Measurements from ENCODE around the gene THOP1. TPM values are rescaled to one million over a fixed set of nuclear protein-coding genes. Genes with fewer than 3 reads are reported as not detected.

Gene THOP1
- total and polyA plus RNA-seq, 12 donors = 23.1 to 138 (median 46.2) TPM

GRCh38 chr19:2779121-2779740 is 6.1 kb upstream of the THOP1 start:
- Histone ChIP-seq H3K27ac (peak overlapping the region in 1 of 5 donors; percentile 19), H3K27me3 (no peaks in the 10 kb centered on the region), H3K9me3 (replicated peaks in 1 of 3) (no peaks in the 10 kb centered on the region), H3K4me1 (replicated peaks in 1 of 2) (peaks cover 20 to 51% of the 10 kb centered on the region in 2 donors), H3K4me3 (no peak overlapping the region), H3K36me3 (replicated peaks in 1 of 2) (no peaks in the 10 kb centered on the region)
- TF ChIP-seq POLR2A (IDR thresholded peaks at IDR 0.05) (no peak), CTCF (IDR thresholded peaks at IDR 0.05) (no peak)
- intact Hi-C loops (cut with DNase I) = no loop called here
- DNase-seq = no peak
- WGBS, 4 donors = 62 to 89% (median 80%) methylated on average over 6 to 14 of the region's 14 CpGs

- H3K27me3 ChIP-seq = no peaks in the 10 kb centered on the region
- no peaks in the 10 kb centered on the region for H3K9me3 ChIP-seq (replicated peaks in 1 of 3)
- intact Hi-C loops (cut with DNase I) = no loop called here
- no peak overlapping the region for H3K27ac ChIP-seq
- no peak for DNase-seq
- TF ChIP-seq CTCF (IDR thresholded peaks at IDR 0.05) = no peak
- no peak for TF ChIP-seq POLR2A (IDR thresholded peaks at IDR 0.05)
- H3K36me3 ChIP-seq (replicated peaks in 1 of 2) = no peaks in the 10 kb centered on the region
- WGBS, 4 donors = 88 to 91% (median 89%) methylated on average over 7 of the region's 7 CpGs
- peaks cover 24 to 51% of the 10 kb centered on the region in 2 donors for H3K4me1 ChIP-seq (replicated peaks in 1 of 2)
- no peak overlapping the region for H3K4me3 ChIP-seq
These were observed 5.0 kb upstream of the THOP1 start for GRCh38 chr19:2780284-2780683.

- TF ChIP-seq CTCF (IDR thresholded peaks at IDR 0.05) (no peak), POLR2A (IDR thresholded peaks at IDR 0.05) (no peak)
- WGBS, 4 donors = 0 to 4% (median 1%) methylated on average over 9 to 24 of the region's 24 CpGs
- Histone ChIP-seq H3K27me3 (no peaks in the 10 kb centered on the region), H3K4me1 (replicated peaks in 1 of 2) (peaks cover 31 to 60% of the 10 kb centered on the region in 2 donors), H3K9me3 (replicated peaks in 1 of 3) (no peaks in the 10 kb centered on the region), H3K27ac (peak overlapping the region in 4 of 5 donors; percentile 69 to 91 (median 86)), H3K36me3 (replicated peaks in 1 of 2) (no peaks in the 10 kb centered on the region), H3K4me3 (peak overlapping the region; percentile 37 to 96 (median 76))
- DNase-seq = peak in 1 of 7 donors; percentile 36
- intact Hi-C loops (cut with DNase I) = no loop called here
These were observed 2.9 kb upstream of the THOP1 start for GRCh38 chr19:2782329-2782935.

GRCh38 chr19:2782936-2783780 is 2.1 kb upstream of the THOP1 start, which contains the start of gene SGTA:
Gene SGTA (minus strand): TSS chr19:2783273. CDS start chr19:2769068, 14,205 bp downstream.
- intact Hi-C loops (cut with DNase I) = no loop called here
- H3K9me3 ChIP-seq (replicated peaks in 1 of 3) = no peaks in the 10 kb centered on the region
- no peaks in the 10 kb centered on the region for H3K27me3 ChIP-seq
- H3K27ac ChIP-seq = peak within 1 kb of the TSS; percentile 69 to 91 (median 85)
- H3K4me1 ChIP-seq (replicated peaks in 1 of 2) = peaks cover 31 to 60% of the 10 kb centered on the region in 2 donors
- peak within 1 kb of the TSS; percentile 37 to 96 (median 76) for H3K4me3 ChIP-seq
- TF ChIP-seq CTCF (IDR thresholded peaks at IDR 0.05) (peak in 5 of 6 experiments; percentile 37 to 66 (median 54)), POLR2A (IDR thresholded peaks at IDR 0.05) (peak; percentile 61 to 76)
- peak; percentile 97 to 100 (median 99) for DNase-seq
- WGBS, 4 donors = 0% methylated on average over 7 to 68 of the region's 68 CpGs
- H3K36me3 ChIP-seq (replicated peaks in 1 of 2) = no peaks in the 10 kb centered on the region

All from adrenal gland (tissue), 12 donors.